ENCODE measurements around the gene MAP3K13. TPM values are rescaled to one million over a fixed set of nuclear protein-coding genes. Genes with fewer than 3 reads are reported as not detected.

Gene MAP3K13
- total RNA-seq, 3 donors from 2014 or later = 9.1 to 34.7 (median 23.9) TPM

DNA sequence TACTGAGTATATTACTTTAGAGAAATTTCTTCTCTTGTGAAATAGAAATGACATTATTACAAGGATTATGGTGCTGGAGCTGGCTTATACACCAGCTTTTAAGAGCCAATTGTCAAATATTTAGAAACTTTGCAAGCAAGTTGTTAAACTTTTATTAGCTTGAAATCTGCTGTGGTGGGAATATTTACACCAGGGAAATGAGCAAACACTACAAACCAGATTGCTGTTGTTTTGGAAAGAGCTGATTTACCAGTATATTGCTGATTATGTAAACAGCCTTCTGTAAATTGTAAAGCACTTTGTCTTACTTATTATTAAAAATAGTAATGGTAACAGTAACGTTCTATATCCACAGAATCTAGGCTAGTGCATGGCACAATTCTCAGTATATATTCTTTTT is 61.5 kb downstream of the MAP3K13 start:
- H3K9me3 ChIP-seq = no peaks in the 10 kb centered on the region
- no peaks in the 10 kb centered on the region for H3K4me1 ChIP-seq
- intact Hi-C loops (cut with DNase I; ENCODE audit: low total_unique reads) = no loop called here
- H3K27me3 ChIP-seq = no peaks in the 10 kb centered on the region
- TF ChIP-seq POLR2AphosphoS5 (IDR thresholded peaks at IDR 0.05) = no peak
- TF ChIP-seq, protein P1, sequence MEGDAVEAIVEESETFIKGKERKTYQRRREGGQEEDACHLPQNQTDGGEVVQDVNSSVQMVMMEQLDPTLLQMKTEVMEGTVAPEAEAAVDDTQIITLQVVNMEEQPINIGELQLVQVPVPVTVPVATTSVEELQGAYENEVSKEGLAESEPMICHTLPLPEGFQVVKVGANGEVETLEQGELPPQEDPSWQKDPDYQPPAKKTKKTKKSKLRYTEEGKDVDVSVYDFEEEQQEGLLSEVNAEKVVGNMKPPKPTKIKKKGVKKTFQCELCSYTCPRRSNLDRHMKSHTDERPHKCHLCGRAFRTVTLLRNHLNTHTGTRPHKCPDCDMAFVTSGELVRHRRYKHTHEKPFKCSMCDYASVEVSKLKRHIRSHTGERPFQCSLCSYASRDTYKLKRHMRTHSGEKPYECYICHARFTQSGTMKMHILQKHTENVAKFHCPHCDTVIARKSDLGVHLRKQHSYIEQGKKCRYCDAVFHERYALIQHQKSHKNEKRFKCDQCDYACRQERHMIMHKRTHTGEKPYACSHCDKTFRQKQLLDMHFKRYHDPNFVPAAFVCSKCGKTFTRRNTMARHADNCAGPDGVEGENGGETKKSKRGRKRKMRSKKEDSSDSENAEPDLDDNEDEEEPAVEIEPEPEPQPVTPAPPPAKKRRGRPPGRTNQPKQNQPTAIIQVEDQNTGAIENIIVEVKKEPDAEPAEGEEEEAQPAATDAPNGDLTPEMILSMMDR (IDR thresholded peaks at IDR 0.05) = no peak
- TF ChIP-seq POLR2A (IDR thresholded peaks at IDR 0.05) = no peak
- no peaks in the 10 kb centered on the region for H3K36me3 ChIP-seq
- DNase-seq (ENCODE audit: low spot score in 2 of 2) = no peak
- no peak overlapping the region for H3K27ac ChIP-seq
- H3K4me3 ChIP-seq = no peak overlapping the region

DNA sequence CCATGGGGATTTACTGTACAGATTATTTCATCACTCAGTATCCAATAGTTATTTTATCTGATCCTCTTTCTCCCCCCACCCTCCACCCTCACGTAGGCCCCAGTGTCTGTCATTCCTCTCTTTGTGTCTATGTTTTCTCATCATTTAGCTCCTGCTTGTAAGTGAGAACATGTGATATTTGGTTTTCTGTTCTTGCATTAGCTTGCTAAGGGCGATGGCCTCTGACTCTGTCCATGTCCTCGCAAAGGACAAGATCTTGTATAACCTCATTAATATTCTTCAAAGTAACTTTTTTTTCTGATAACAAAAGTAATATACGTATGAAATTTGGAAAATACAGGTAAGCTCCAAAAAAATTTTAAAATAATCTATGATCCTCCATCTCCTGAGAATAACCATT is 67.4 kb downstream of the MAP3K13 start:
- TF ChIP-seq POLR2AphosphoS5 (IDR thresholded peaks at IDR 0.05) = no peak
- no peak for TF ChIP-seq POLR2A (IDR thresholded peaks at IDR 0.05)
- TF ChIP-seq, protein P1 (IDR thresholded peaks at IDR 0.05) = no peak

DNA sequence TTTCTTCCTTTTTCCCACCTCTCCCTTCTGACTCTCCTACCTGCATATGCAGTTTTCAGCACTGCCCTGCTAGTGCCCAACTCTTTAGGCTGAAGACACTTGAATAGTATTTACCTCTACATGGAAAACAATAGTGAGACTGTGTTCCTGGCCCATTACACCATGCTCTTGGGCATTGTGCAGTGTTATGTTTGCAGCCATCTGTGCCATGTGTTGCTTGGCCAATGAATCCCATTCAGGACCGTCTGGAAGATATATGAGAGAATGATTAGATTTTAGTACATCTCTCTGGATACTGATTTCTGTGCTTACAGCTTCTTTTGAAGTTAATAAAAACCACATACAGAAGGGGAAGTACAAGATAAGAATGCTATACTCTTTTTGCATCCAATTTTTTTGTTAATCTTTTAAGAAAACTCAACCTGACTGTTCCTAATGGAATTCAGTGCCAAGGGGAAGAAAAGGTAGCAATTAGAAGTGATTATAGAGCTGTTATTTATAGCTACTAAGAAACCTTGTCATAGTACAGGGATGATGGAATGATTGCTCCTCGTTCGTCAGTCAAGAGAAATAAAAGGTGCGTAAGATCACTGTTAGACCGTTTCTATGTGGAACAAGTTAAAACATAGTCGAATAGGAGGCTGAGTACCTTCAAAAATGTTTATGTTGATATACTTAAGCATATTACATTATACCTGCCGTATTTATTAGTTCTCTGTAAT is 77.0 kb downstream of the MAP3K13 start:
- H3K36me3 ChIP-seq = no peaks in the 10 kb centered on the region
- DNase-seq (ENCODE audit: low spot score in 2 of 2) = no peak
- no peaks in the 10 kb centered on the region for H3K4me1 ChIP-seq
- H3K27me3 ChIP-seq = no peaks in the 10 kb centered on the region
- no peak for TF ChIP-seq POLR2AphosphoS5 (IDR thresholded peaks at IDR 0.05)
- TF ChIP-seq, protein P1 (IDR thresholded peaks at IDR 0.05) = no peak
- no peak for TF ChIP-seq POLR2A (IDR thresholded peaks at IDR 0.05)
- H3K27ac ChIP-seq = no peak overlapping the region
- intact Hi-C loops (cut with DNase I; ENCODE audit: low total_unique reads) = no loop called here
- no peaks in the 10 kb centered on the region for H3K9me3 ChIP-seq
- no peak overlapping the region for H3K4me3 ChIP-seq

More for the DNA sequence above, 67.4 kb downstream of the MAP3K13 start:
- Histone ChIP-seq H3K27ac (no peak overlapping the region), H3K36me3 (no peaks in the 10 kb centered on the region), H3K9me3 (no peaks in the 10 kb centered on the region), H3K27me3 (no peaks in the 10 kb centered on the region), H3K4me3 (no peak overlapping the region), H3K4me1 (no peaks in the 10 kb centered on the region)
- intact Hi-C loops (cut with DNase I; ENCODE audit: low total_unique reads) = no loop called here
- DNase-seq (ENCODE audit: low spot score in 2 of 2) = no peak

DNA sequence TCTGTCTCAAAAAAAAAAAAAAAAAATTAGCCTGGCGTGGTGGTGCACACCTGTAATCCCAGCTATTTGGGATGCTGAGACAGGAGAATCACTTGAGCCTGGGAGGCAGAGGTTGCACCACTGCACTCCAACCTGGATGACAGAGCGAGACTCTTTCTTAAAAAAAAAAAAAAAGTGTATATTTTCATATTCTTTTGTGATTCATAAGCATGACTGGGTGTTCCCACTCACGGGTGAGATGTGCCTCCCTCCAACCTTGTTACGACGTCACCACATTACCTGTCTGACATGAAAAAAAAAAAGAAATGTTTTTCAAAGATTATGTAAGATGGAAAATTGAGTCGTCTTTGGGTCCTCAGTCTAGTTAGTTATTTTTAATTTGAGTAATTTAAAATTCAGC is 79.1 kb downstream of the MAP3K13 start:
- DNase-seq (ENCODE audit: low spot score in 2 of 2) = no peak
- TF ChIP-seq, protein P1 (IDR thresholded peaks at IDR 0.05) = no peak
- TF ChIP-seq POLR2A (IDR thresholded peaks at IDR 0.05) = no peak
- no peak for TF ChIP-seq POLR2AphosphoS5 (IDR thresholded peaks at IDR 0.05)
- intact Hi-C loops (cut with DNase I; ENCODE audit: low total_unique reads) = no loop called here
- H3K36me3 ChIP-seq = no peaks in the 10 kb centered on the region
- H3K4me1 ChIP-seq = no peaks in the 10 kb centered on the region
- H3K27me3 ChIP-seq = no peaks in the 10 kb centered on the region
- H3K27ac ChIP-seq = no peak overlapping the region
- no peak overlapping the region for H3K4me3 ChIP-seq
- no peaks in the 10 kb centered on the region for H3K9me3 ChIP-seq

DNA sequence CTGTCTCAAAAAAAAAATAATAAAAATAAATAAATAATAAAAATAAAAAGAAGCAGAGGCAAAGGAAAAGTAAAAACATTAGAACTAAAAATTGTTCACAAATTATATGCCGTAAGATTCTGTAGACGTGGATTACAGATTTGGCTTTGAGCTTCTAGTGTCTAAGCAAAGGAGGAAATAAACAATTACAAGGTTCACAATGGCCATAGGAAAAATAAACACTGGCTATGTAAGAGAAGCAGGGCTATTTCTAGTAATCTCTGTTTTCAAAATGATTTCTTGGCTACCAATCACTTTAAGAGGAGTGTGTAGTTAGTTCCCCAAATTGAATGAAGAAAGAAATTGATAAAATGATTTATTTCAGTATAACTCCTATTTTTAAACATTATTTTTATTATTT is 81.4 kb downstream of the MAP3K13 start:
- H3K4me3 ChIP-seq = no peak overlapping the region
- intact Hi-C loops (cut with DNase I; ENCODE audit: low total_unique reads) = no loop called here
- H3K36me3 ChIP-seq = no peaks in the 10 kb centered on the region
- no peaks in the 10 kb centered on the region for H3K9me3 ChIP-seq
- no peak overlapping the region for H3K27ac ChIP-seq
- TF ChIP-seq, protein P1 (IDR thresholded peaks at IDR 0.05) = no peak
- TF ChIP-seq POLR2A (IDR thresholded peaks at IDR 0.05) = no peak
- TF ChIP-seq POLR2AphosphoS5 (IDR thresholded peaks at IDR 0.05) = no peak
- DNase-seq (ENCODE audit: low spot score in 2 of 2) = no peak
- H3K4me1 ChIP-seq = no peaks in the 10 kb centered on the region
- no peaks in the 10 kb centered on the region for H3K27me3 ChIP-seq
